Choroid plexus epithelial cell (primary cell): ENCODE measurements around the gene SFT2D1.
"Not testable (repeated sequence)": the region's sequence is repeated elsewhere in the genome, so short reads cannot be mapped to it uniquely, and the experiment has no call there.

ENCODE experiments used
- DNase-seq: peaks from one replicate; pipeline ENCODE4 v3.0.0-alpha.2; 2010; ENCODE audit warnings: low read depth
- H3K4me3 ChIP-seq: 2 replicates; pipeline ENCODE4 v1.5.1; 2011; ENCODE audit warnings: low read depth, mild to moderate bottlenecking, control low read depth, low read length, moderate library complexity
- TF ChIP-seq, protein P1 (sequence below): conservative IDR thresholded peaks from 2 replicates; pipeline ENCODE4 v1.5.1; 2011; ENCODE audit warnings: low read depth, mild to moderate bottlenecking, control low read depth, inconsistent platforms, low read length, moderate library complexity

Gene SFT2D1

GRCh38 chr6:166342349-166343149, at the start of gene SFT2D1:
SFT2D1 (minus strand) TSS chr6:166342545; CDS start chr6:166342481, 64 bp downstream.
- peak within 1 kb of the TSS; percentile 100 for H3K4me3 ChIP-seq
- DNase-seq = peak; percentile 77
- TF ChIP-seq, protein P1, sequence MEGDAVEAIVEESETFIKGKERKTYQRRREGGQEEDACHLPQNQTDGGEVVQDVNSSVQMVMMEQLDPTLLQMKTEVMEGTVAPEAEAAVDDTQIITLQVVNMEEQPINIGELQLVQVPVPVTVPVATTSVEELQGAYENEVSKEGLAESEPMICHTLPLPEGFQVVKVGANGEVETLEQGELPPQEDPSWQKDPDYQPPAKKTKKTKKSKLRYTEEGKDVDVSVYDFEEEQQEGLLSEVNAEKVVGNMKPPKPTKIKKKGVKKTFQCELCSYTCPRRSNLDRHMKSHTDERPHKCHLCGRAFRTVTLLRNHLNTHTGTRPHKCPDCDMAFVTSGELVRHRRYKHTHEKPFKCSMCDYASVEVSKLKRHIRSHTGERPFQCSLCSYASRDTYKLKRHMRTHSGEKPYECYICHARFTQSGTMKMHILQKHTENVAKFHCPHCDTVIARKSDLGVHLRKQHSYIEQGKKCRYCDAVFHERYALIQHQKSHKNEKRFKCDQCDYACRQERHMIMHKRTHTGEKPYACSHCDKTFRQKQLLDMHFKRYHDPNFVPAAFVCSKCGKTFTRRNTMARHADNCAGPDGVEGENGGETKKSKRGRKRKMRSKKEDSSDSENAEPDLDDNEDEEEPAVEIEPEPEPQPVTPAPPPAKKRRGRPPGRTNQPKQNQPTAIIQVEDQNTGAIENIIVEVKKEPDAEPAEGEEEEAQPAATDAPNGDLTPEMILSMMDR = no peak

- TF ChIP-seq, protein P1 = no peak
- DNase-seq = no peak
- no peak overlapping the region for H3K4me3 ChIP-seq
These were observed 46.8 kb upstream of the SFT2D1 start for GRCh38 chr6:166389119-166389518.

GRCh38 chr6:166388290-166389004, 46.1 kb upstream of the SFT2D1 start:
- TF ChIP-seq, protein P1 = no peak
- no peak overlapping the region for H3K4me3 ChIP-seq
- DNase-seq = no peak

DNA sequence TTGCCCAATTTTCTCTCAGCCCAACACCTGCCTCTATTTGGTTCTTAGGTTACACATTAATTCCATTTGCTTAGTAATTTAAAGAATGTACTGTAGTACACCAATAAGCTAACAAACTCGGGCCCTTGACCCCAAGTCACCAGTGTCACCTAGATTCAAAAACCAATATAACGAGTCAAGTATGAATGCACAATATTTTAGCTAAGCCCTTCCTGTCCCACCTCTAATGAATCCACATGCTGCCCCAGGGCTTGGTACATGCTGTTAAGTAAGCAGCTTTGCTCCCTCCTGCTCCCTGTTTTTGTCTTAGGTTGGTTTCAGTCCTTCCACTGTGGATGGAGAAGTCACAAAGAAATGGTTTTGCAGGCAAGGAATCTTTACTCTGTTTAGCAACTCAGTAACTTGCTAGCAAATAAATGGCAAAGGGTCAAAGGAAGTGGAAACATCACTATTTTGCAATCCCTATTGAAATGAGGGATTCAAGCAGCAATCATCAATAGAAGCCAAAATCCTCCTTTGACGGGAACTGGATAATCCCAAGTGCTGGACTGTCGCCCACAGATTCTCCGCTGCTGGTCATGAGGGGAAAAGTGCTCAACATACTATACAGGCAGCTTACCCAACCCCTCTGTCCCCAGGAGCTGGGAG, 45.4 kb upstream of the SFT2D1 start:
- no peak for DNase-seq
- TF ChIP-seq, protein P1 = no peak
- H3K4me3 ChIP-seq = no peak overlapping the region

GRCh38 chr6:166387098-166387497, 44.8 kb upstream of the SFT2D1 start:
- DNase-seq, H3K4me3 ChIP-seq: not testable (repeated sequence)

DNA sequence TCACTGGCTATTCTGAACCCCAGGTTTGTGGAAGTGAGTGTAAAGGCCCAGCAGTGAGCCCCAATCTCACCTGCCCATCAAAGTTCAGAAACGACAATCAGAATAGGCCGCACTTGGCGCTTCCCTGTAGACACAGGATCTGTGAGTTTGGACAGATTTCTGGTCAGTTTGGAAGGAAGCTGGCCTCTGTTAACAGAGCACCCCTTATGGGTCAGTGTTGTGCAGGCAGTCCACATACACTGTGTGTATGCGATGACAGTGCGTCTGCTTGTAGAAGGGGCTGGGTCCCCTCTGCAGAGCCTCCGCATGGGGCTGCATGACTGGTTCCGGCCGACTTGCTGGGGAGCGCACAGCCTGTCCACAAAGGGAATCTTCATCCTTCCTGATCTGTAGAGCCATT, 43.8 kb upstream of the SFT2D1 start:
- no peak overlapping the region for H3K4me3 ChIP-seq
- no peak for DNase-seq
- TF ChIP-seq, protein P1 = no peak

GRCh38 chr6:166383802-166384363, 41.5 kb upstream of the SFT2D1 start:
- TF ChIP-seq, protein P1 = peak; percentile 28
- not testable (repeated sequence) for DNase-seq
- H3K4me3 ChIP-seq = peak overlapping the region; percentile 84
